AG08395 (cell line): Measurements from ENCODE around the gene PDXDC1.
A peak's percentile ranks its signal among the peaks of the same experiment; 100 is the strongest.
"Not testable (repeated sequence)": the region's sequence is repeated elsewhere in the genome, so short reads cannot be mapped to it uniquely, and the experiment has no call there.

ENCODE experiments used
- DNase-seq: peaks from one replicate; pipeline ENCODE4 v3.0.0; 2012; ENCODE audit warnings: mixed read lengths, low spot score

The PDXDC1 gene

DNA sequence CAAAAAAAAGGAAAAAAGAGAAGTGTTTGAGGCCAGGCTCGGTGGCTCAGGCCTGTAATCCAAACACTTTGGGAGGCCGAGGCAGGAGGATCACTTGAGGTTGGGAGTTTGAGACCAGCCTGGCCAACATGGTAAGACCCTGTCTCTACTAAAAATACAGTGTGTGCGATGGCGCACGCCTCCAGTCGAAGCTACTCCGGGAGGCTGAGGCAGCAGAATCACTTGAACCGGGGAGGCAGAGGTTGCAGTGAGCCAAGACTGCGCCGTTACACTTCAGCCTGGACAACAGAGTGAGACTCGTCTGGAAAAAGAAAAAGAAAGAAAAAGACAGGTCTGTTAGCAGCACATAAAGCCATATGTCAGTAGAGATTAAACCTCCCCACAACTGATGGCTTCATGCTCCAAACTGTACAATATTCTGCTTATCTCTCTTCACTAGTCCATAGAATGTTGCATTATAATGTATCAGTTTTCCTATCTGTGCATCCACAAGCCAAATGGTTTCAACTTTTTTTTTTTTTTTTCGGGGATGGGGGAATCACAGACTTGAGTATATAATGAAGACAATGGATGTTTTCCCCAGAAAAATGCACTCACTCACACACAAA, 3.1 kb upstream of the PDXDC1 start:
- DNase-seq: not testable (repeated sequence)

DNA sequence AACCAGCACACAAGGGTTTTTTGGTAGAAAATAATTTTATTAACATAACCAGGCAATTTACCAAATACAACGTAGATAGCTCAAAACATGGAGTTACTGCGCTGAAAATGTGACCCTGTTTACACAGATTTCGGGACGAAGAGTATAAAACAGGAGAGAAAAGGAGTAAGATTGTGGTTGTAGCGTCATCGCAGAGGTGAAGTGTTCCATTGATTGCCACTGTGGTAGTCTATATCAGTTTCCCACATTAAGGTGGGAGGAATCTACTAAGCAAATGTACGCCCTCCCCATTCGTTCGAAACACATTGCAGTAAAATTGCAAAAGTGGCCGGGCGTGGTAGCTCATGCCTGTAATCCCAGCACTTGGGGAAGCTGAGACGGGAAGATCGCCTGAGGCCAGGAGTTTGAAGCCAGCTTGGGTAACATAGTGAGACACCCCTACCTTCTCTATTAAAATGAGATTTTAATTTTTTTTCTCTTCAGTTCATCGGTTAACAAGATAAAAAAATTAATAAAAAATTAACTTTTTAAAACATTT, 972 bp upstream of the PDXDC1 start:
- DNase-seq: not testable (repeated sequence)

DNA sequence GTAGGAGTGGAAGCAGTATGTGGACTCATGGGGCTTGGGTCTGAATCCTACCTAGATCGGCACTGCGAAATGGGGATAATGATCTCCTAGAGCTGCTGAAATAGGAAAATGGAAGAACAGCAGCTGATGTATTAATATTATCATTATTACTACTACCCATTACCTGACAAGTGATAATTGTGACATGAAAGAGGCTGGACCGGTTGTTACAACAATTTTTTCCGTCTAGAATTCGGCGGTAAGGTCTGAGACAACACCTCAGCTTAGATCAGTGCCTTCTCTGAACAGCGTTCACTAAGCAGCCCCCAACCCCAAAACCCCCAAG, 533 bp upstream of the PDXDC1 start:
- DNase-seq: peak; percentile 2

DNA sequence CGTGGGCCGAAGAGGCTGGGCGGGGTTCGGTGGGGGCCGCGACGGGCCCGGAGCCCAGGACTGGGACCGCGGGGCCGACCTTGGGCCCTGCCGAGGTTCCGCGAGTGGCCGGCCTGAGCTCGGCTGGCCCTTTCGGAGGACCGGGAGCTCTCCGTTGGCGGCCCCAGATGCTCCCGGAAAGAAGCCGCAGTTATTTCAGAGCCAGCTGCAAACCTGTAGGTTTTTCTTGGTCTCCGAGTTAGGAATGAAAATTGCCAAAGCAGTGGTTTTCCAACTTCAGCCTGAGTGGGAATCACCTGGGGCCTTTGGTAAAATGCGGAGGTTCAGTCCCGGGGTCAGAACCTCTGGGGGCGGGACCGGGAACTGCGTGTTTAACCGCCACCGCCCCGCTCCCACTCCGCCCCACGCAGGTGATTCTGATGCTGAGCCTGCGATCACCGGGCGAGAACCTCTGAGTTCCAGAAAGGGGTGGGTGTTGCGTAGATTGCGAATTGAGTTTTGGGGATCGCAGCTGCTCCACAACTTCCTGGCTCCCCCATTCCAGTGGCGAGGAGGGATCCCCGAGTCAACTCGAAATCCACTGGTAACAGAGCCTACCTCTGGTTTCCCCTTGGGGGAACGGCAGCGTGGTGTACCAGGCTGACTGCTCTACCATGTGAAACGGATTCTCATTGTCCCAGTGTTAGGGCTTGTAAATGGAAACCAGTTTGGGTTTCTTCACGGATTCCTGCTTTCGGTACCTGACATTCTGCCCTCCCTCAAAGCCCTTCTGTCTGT, 780 bp downstream of the PDXDC1 start:
- peak; percentile 11 for DNase-seq

DNA sequence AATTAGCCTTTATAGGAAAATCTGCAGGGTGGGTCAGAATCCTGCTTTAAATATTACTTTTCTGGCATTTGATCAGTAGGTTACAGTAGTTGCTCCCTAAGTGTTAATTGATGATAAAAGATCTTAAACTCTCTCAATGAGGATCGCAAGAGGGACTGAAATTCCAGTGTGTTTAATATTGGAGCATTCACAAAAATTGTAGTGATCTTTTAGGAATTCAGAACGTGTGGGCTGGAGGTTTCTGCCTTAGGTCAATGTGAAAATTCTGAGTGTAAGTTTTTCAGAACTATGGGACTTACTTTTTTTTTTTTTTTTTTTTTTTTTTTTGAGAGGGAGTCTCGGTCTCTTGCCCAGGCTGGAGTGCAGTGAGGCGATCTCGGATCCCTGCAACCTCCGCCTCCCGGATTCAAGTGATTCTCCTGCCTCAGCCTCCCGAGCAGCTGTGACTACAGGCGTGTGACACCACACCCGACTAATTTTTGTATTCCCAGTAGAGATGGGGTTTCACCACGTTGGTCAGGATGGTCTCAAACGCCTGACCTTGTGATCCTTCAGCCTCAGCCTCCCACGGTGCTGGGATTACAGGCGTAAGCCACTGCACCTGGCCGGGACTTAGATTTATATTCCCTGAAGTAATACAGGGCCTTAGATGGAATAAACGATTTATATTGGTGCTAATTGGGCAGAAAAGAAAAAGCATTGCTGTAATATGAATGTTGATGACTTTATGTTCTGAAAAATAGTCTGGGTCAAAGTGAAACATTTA, 2.3 kb downstream of the PDXDC1 start:
- DNase-seq: not testable (repeated sequence)

DNA sequence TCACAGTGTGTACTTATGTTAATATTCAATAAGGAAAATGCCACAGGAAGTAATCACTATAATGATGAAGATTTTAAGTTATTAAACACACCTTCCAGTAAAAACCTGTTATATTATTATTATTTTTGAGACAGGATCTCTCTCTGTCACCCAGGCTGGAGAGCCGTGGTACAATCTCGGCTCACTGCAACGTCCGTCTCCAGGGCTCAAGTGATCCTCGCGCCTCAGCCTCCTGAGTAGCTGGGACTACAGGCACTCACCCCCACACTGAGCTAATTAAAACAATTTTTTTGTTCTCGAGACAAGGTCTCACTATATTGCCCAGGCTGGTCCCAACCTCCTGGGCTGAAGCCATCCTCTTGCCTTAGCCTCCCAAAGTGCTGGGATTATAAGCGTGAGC, 3.5 kb downstream of the PDXDC1 start:
- DNase-seq: not testable (repeated sequence)

DNA sequence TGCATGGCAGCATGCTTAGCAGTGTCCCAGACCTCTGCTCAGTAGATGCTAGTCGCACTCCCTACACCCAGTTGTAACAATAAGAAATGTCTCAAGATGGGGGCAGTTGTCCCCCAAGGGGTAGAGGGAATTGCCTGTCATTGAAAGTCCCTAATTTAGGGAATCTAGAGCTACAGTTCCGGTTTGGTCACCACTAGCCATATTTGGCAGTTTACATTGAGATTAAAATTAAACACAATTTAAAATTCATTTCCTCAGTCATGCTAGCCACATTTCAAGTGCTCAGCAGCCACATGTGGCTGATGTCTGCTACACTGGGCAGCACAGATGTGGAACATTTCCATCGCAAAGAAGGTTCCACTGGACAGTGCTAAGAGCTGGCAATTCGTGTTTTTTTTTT, 4.1 kb downstream of the PDXDC1 start:
- DNase-seq: not testable (repeated sequence)

DNA sequence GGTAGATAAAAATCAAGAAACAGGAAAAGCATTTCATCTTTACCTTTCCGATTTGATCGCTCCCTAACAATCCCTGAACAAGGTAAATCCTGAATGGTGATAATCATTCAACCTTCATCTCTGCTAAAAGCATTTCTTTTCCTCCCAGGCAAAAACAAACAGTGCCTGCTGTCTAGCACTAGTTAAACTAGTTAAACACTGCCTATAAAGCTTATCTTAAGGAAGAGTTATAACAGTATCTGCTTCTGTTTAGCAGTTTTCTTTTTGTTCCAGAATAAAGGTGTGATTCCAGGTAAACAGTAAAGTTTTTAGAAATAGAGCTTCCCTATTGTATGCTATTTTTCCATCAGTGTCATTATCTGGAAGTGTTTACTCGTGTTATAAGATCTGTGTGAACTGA, 6.4 kb downstream of the PDXDC1 start:
- DNase-seq: not testable (repeated sequence)

DNA sequence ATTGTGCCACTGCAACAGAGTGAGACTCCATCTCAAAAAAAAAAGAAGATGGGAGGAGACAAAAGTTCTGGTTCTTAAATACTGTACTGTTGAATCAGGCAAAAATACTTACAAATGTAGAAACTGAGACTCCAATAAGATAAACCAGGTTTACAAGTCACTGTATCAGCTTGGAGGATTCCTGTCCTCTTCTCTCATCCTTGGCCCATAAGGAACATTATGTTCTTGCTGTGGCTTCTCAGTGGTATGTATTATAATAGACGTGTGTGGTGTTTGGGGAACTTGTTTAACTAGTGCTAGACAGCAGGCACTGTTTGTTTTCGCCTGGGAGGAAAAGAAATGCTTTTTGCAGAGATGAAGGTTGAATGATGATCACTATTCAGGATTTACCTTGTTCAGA, 7.7 kb downstream of the PDXDC1 start:
- DNase-seq: not testable (repeated sequence)

DNA sequence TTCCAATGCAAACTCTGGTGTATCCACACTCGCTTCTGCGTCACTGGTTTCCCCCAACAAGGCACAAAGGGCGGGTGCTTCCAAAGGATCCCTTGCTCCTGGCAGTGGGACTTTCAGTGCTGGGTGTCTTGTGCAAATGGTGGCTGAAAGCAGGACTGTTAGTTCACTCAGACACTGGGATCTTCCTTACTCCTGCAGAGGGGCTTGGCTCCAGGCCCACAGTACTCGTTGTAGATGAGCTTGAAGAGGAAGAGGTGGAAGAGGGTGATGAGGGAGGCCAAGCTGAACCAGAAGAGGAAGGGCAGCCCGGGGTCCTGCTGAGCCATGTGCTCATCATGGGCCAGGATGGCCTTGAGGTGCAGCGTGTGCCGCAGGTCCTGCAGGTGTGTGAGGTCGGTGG, 13.3 kb downstream of the PDXDC1 start:
- not testable (repeated sequence) for DNase-seq

DNA sequence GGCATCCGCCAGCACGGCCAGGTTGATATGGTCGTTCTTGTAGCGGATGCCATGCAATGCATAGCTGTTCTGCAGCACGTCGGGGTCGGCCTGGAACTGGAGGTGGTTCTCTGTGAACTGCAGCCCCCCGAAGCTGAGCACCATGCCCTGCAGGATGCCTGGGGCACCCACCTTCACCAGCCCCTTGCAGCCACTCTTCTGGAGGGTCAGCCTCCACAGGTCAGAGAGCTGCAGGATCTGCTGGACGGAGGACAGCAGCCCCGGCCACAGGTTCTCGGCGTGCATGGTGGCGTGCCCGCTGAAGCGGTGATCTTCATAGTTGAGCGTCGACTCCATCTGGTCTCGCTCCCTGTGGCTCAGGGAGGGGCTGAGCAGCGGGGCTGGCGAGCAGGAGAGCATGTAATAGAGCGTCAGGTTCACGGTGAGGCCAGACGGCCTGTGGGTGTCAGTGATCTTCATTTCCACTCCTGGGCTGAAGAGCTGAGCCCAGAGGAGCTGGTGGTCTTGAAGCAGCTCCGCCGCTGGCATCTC, 13.9 kb downstream of the PDXDC1 start:
- not testable (repeated sequence) for DNase-seq

DNA sequence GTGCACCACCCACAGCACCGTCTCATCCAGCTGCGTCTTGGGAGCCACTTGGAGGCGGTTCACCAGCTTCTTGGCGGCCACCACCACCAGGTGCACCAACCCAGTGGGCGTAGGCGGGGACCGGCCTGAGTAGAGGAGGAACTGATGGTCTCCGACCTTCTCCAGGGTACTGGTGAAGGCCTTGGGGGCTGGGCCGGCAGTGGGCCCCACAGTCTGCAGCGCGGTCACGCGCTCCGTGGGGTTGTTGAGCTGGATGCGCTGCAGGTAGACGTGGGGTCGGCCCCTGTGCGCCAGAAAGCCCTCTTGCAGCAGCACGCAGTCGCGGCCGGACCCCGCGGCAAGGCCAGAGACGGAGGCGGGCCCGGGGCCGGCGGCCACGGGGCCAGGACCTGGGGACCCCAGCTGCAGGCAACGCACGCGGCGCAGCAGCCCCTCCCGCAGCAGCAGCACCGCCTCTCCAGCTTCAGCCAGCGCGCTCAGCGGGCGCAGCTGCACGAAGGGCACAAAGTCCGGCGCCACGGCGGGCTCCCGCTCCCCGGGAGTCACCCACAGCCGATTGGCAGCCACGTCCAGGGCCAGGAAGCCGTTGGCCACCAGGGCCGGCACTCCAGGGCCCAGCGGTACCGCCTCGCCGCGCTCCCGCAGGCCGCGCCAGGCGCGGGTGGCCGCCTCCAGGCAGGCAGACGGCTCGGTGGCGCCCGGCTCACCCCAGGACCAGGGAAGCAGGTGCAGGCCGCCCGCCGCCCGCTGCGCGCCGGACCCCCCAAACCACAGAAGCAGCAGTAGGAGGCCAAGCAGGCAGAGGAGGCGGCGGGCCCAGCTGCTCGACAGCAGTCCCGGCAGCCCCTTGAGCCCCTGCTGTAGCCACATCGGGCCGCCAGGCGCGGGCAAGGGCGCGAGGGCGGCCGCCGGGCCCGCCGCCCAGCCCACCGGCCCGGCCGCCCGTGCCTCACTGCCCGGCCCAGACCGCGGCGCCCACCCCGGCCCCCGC, 14.8 kb downstream of the PDXDC1 start:
- not testable (repeated sequence) for DNase-seq

DNA sequence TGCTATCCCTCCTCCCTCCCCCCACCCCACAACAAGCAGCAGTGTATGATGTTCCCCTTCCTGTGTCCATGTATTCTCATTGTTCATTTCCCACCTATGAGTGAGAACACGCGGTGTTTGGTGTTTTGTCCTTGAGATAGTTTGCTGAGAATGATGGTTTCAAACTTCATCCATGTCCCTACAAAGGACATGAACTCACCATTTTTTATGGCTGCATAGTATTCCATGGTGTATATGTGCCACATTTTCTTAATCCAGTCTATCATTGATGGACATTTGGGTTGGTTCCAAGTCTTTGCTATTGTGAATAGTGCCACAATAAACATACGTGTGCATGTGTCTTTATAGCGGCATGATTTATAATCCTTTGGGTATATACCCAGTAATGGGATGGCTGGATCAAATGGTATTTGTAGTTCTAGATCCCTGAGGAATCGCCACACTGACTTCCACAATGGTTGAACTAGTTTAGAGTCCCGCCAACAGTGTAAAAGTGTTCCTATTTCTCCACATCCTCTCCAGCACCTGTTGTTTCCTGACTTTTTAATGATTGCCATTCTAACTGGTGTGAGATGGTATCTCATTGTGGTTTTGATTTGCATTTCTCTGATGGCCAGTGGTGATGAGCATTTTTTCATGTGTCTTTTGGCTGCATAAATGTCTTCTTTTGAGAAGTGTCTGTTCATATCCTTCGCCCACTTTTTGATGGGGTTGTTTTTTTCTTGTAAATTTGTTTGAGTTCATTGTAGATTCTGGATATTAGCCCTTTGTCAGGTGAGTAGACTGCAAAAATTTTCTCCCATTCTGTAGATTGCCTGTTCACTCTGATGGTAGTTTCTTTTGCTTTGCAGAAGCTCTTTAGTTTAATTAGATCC, 18.7 kb downstream of the PDXDC1 start:
- not testable (repeated sequence) for DNase-seq

DNA sequence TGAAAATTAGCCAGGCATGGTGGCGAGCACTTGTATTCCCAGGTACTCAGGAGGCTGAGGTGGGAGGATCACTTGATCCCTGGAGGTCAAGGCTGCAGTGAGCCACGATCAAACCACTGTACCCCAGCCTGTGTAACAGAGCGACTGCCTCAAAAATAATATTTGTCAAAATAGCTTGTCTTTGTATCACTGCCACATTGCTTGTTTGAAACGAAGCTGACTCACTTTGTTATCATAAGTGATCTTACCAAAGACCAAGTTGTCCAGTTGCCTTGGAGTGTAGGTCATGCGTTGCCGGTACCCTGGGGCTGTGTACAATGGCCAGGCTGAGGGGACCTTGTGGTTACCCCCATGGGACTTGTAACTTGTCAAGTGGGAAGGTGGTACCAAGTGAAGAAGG, 21.9 kb downstream of the PDXDC1 start:
- DNase-seq: not testable (repeated sequence)

DNA sequence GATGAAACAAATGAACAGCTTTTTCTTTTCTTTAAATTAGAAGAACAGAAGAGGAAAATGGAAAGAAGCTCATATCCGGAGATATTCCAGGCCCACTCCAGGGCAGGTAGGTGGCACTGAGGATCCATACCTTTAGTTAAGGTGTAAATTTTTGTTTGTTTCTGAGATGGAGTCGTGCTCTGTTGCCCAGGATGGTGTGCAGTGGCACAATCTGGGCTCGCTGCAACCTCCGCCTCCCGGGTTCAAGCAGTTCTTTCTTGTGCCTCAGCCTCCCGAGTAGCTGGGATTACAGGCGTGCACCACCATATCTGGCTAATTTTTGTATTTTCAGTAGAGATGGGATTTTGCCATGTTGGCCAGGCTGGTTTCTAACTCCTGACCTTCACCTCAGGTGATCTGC, 23.5 kb downstream of the PDXDC1 start:
- DNase-seq: not testable (repeated sequence)

DNA sequence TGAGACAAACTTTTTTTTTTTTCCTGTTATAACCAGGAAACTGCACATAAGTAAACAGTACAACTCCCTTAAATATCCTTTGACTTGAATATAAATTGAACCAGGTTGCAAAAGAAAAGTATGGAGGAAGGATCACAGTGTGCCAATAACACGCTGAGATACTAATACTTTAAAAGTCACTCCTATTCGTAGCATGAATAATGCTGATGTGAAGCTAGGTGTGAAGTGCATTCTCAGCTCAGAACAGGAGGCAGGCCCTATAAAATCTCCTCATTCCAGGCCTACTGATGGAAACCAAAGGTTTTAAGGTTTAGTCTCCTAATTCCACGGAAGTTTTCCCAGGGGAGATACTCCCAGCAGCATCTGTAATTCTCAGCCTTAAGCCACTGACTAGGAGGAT, 25.0 kb downstream of the PDXDC1 start:
- not testable (repeated sequence) for DNase-seq

DNA sequence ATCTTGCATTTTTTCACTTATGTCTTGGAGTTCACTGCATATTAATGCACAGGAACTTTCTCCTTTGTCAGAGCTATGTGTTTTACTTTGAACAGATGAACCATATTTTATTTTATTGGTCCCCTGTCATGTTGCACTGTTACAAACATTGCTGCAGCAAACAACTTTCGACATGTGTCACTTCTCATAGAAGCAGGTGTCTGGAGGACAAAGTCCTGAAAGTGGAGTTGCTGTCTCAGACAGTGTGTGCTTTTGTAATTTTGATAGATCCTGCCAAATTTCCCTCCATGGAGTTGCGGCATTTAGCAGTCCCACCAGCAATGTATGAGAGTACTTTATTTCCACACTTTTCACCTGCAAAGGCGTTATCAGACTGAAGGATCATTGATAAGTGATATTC, 27.6 kb downstream of the PDXDC1 start:
- DNase-seq: not testable (repeated sequence)

DNA sequence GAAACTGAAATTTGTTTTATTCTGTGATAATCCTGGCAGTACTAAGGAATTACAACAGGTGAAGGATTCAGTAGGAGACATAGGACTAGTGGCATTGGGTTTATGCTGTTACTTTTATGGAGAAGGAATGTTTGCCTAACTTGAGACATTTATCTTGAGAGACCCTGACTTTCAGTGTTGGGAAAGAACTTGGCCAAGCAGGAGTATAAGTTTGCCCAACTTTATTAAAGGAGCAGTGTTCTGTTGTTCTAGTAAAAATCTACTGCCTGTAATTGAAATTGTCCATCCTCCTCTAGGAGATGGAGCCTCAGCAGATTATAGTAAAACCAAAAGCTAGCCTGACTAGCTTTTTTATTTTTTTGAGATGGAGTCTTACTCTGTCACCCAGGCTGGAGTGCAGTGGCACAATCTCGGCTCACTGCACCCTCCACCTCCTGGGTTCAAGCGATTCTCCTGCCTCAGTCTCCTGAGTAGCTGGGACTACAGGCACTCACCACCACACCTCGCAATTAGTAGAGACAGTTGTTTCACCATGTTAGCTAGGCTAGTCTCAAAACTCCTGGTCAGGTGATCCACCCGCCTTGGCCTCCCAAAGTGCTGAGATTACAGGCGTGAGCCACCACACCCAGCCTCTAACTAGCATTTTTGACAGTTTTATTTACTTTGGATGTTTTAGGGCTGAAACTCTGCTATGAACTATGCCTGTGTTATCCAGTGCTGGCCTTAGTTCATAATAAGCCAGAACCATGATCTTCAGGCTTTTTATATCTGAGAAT, 30.7 kb downstream of the PDXDC1 start:
- not testable (repeated sequence) for DNase-seq

DNA sequence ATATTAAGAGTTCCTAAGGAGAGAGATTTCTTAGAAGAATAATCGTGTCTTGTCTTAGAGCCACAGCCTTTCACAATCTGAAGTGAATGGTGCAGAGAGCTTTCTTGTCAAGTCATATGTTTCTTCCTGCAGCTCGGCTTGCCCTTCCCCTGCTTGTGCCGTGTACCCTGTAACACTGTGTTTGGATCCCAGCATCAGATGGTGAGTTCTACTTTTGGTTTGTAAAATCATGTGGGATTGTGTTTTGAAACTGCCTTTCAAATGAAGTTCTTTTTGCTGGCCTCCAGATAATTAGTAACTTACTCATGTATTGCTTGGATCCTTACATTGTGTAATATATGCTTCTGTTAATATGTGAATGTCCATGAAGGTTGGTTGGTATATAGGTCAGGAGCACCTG, 33.8 kb downstream of the PDXDC1 start:
- not testable (repeated sequence) for DNase-seq
